CD4-positive, alpha-beta T cell treated with Interleukin-2 at 100 ng/mL for 4 hours (primary cell): Measurements from ENCODE around the gene OXGR1.
"Not testable (repeated sequence)": the region's sequence is repeated elsewhere in the genome, so short reads cannot be mapped to it uniquely, and the experiment has no call there.

Experiments
- DNase-seq: peaks from one replicate; pipeline ENCODE4 v3.0.0-alpha.2; 2020; ENCODE audit warnings: low spot score

Gene OXGR1

GRCh38 chr13:97005625-97006262 lies 11.5 kb upstream of the OXGR1 start:
- DNase-seq, result no peak

GRCh38 chr13:97004886-97005285 lies 10.6 kb upstream of the OXGR1 start:
- no peak for DNase-seq

GRCh38 chr13:97004096-97004876 lies 10.0 kb upstream of the OXGR1 start:
- DNase-seq, result no peak

GRCh38 chr13:97003071-97003470 lies 8.8 kb upstream of the OXGR1 start:
- no peak for DNase-seq

- DNase-seq, result no peak
These were observed 8.3 kb upstream of the OXGR1 start for GRCh38 chr13:97002581-97002980.

- DNase-seq, result no peak
These were observed 7.4 kb upstream of the OXGR1 start for GRCh38 chr13:97001636-97002035.

GRCh38 chr13:97000295-97000925 lies 6.1 kb upstream of the OXGR1 start:
- DNase-seq, result no peak

GRCh38 chr13:96999091-96999490 lies 4.8 kb upstream of the OXGR1 start:
- DNase-seq, result no peak

GRCh38 chr13:96998051-96998450 lies 3.8 kb upstream of the OXGR1 start:
- DNase-seq, result no peak

- no peak for DNase-seq
These were observed 2.6 kb upstream of the OXGR1 start for GRCh38 chr13:96996886-96997285.

GRCh38 chr13:96996107-96996506 lies 1.8 kb upstream of the OXGR1 start:
- no peak for DNase-seq

- no peak for DNase-seq
These were observed 575 bp upstream of the OXGR1 start for GRCh38 chr13:96994858-96995243.

- no peak for DNase-seq
These were observed 651 bp downstream of the OXGR1 start for GRCh38 chr13:96993634-96994016.

GRCh38 chr13:96992633-96993032 lies 1.6 kb downstream of the OXGR1 start:
- DNase-seq, result no peak

GRCh38 chr13:96991072-96991471 lies 3.2 kb downstream of the OXGR1 start:
- DNase-seq, result no peak

GRCh38 chr13:96988441-96988840 lies 5.8 kb downstream of the OXGR1 start:
- DNase-seq, result no peak

- no peak for DNase-seq
These were observed 10.2 kb downstream of the OXGR1 start for GRCh38 chr13:96984051-96984508.

- DNase-seq, result no peak
These were observed 11.6 kb downstream of the OXGR1 start for GRCh38 chr13:96982672-96983071.

GRCh38 chr13:96979861-96980260 lies 14.4 kb downstream of the OXGR1 start:
- not testable (repeated sequence) for DNase-seq

GRCh38 chr13:96968027-96968426 lies 26.2 kb downstream of the OXGR1 start:
- DNase-seq, result no peak

GRCh38 chr13:96967248-96967745 lies 27.0 kb downstream of the OXGR1 start:
- DNase-seq, result no peak

- DNase-seq, result no peak
These were observed 27.7 kb downstream of the OXGR1 start for GRCh38 chr13:96966415-96967102.
